Spleen (tissue), 11 donors: ENCODE data around the gene RORB. TPM values are rescaled to one million over a fixed set of nuclear protein-coding genes. Genes with fewer than 3 reads are reported as not detected.

Source experiments
- DNase-seq: peaks from one replicate; pipeline ENCODE4 v3.0.0-alpha.2; 2020
- H3K27ac ChIP-seq, 8 donors: fragments of 200-600 bp; sonication (generic) in 7 of 8; 1 replicate in 4 of 8; 2 replicates in 4 of 8; pipeline versions ENCODE4 v1.5.0 to v1.8.0; 2016 to 2021; ENCODE audit warnings: inconsistent platforms in 4 of 8, mild to moderate bottlenecking in 4 of 8, moderate library complexity in 1 of 8
- H3K27me3 ChIP-seq, 7 donors: fragments of 200-600 bp; sonication (generic) in 6 of 7; replicated peaks in 1 of 7; 1 replicate in 4 of 7; 2 replicates in 3 of 7; pipeline versions ENCODE4 v1.5.0 to v1.8.0; 2016 to 2021; ENCODE audit warnings: inconsistent platforms in 3 of 7, mild to moderate bottlenecking in 1 of 7
- H3K36me3 ChIP-seq, 6 donors: fragments of 200-600 bp; sonication (generic) in 5 of 6; 1 replicate in 4 of 6; 2 replicates in 2 of 6; pipeline versions ENCODE4 v1.5.0 to v1.8.0; 2016 to 2021; ENCODE audit warnings: inconsistent platforms in 2 of 6
- H3K4me1 ChIP-seq, 6 donors: fragments of 200-600 bp; sonication (generic) in 5 of 6; 1 replicate in 3 of 6; 2 replicates in 3 of 6; pipeline versions ENCODE4 v1.5.0 to v1.8.0; 2016 to 2021; ENCODE audit warnings: inconsistent platforms in 3 of 6
- H3K4me3 ChIP-seq, 8 donors: fragments of 200-600 bp; sonication (generic) in 7 of 8; 1 replicate in 4 of 8; 2 replicates in 4 of 8; pipeline versions ENCODE4 v1.5.0 to v1.8.0; 2016 to 2021; ENCODE audit warnings: inconsistent platforms in 4 of 8, mild to moderate bottlenecking in 4 of 8, moderate library complexity in 2 of 8
- H3K9me3 ChIP-seq, 8 donors: fragments of 200-600 bp; sonication (generic) in 7 of 8; 1 replicate in 4 of 8; 2 replicates in 4 of 8; pipeline versions ENCODE4 v1.5.0 to v1.8.0; 2016 to 2021; ENCODE audit warnings: inconsistent platforms in 4 of 8
- CTCF ChIP-seq, 11 experiments: fragments of 200-600 bp in 7 of 11; fragments of 450-650 bp in 4 of 11; sonication (generic) in 4 of 11; IDR thresholded peaks in 8 of 11; conservative IDR thresholded peaks in 3 of 11; 1 replicate in 7 of 11; 2 replicates in 4 of 11; pipeline versions ENCODE4 v1.4.0 to v1.8.0; 2016 to 2021; ENCODE audit warnings: antibody characterized with exemption in 11 of 11, inconsistent platforms in 4 of 11, mild to moderate bottlenecking in 1 of 11
- POLR2A ChIP-seq, 3 donors: fragments of 450-650 bp; IDR thresholded peaks; one replicate each; pipeline ENCODE4 v1.5.1; 2017; ENCODE audit warnings: antibody characterized with exemption in 3 of 3, mild to moderate bottlenecking in 1 of 3
- POLR2AphosphoS5 ChIP-seq, 3 donors: sonication (generic); formaldehyde crosslinking; IDR thresholded peaks; one replicate each; pipeline ENCODE4 v1.5.1; 2017; ENCODE audit warnings: antibody characterized with exemption in 3 of 3
- WGBS, 5 donors: extraction: QIAGEN DNeasy Blood & Tissue Kit in 3 of 5; methylation state at CpG; one replicate each; pipeline versions ENCODE4 v1.1.5 to v1.1.7; 2013 to 2018; 5-methylcytosine and 5-hydroxymethylcytosine counted together
- intact Hi-C: fragments of 100-400 bp; cut with DNase I; formaldehyde crosslinking; loops from one replicate; pipeline ENCODE4 v1.15.0; 2023; ENCODE audit warnings: low total_unique reads
- polyA plus RNA-seq, 3 donors: library from polyadenylated mRNA; stranded (reverse); fragments of 200-250 nt; gene quantifications; one replicate each; pipeline ENCODE4 v1.2.1, GENCODE V29; 2013
- total RNA-seq, 7 donors: library from RNA; depleted of rRNA in 3 of 7; stranded (reverse); fragments of >200 nt in 3 of 7; fragmentation: NEBNext Ultra II Directional in 4 of 7; extraction: Animal tissue kit (Norgen Biotek cat#: 25700) in 4 of 7; gene quantifications; one replicate each; pipeline versions ENCODE4 v1.1.0 to v1.2.1, GENCODE V29; 2016 to 2021
- donor health status: healthy with polysubstance abuse.
- donor health status: DM: no; HTN: no; CAD: no; lungs with moderate emphysema.
- donor health status: DM: no; HTN: no; CAD: no.
- donor health status: Bipolar disorder and iron deficiency.
- donor health status: healthy.
- donor health status: DM: no; HTN: no; CAD: no.
- donor health status: DM: yes; HTN: yes; CAD: no.

Gene RORB
- total and polyA plus RNA-seq, 10 donors, result 0.02 to 0.18 (median 0.09) TPM; not detected in 2

- DNase-seq, result no peak
- H3K36me3 ChIP-seq, result no peaks in the 10 kb centered on the region
- no peaks in the 10 kb centered on the region for H3K9me3 ChIP-seq
- no peaks in the 10 kb centered on the region for H3K27me3 ChIP-seq
- no peaks in the 10 kb centered on the region for H3K4me1 ChIP-seq
- TF ChIP-seq CTCF (IDR thresholded peaks at IDR 0.05 in 8 of 11, conservative IDR thresholded peaks at IDR 0.05 in 3 of 11), result no peak
- no peak for TF ChIP-seq POLR2AphosphoS5 (IDR thresholded peaks at IDR 0.05)
- TF ChIP-seq POLR2A (IDR thresholded peaks at IDR 0.05), result no peak
- 69 to 76% (median 72%) methylated on average over 4 of the region's 4 CpGs for WGBS, 5 donors
- intact Hi-C loops, result no loop called here
- no peak overlapping the region for H3K27ac ChIP-seq
- no peak overlapping the region for H3K4me3 ChIP-seq
Observed at GRCh38 chr9:74458832-74459231, 38.3 kb upstream of the RORB start.

GRCh38 chr9:74463825-74464224, 33.3 kb upstream of the RORB start:
- Histone ChIP-seq H3K36me3 (no peaks in the 10 kb centered on the region), H3K4me1 (no peaks in the 10 kb centered on the region), H3K4me3 (no peak overlapping the region), H3K9me3 (no peaks in the 10 kb centered on the region), H3K27me3 (no peaks in the 10 kb centered on the region), H3K27ac (no peak overlapping the region)
- intact Hi-C loops, result no loop called here
- TF ChIP-seq POLR2AphosphoS5 (IDR thresholded peaks at IDR 0.05), result no peak
- TF ChIP-seq POLR2A (IDR thresholded peaks at IDR 0.05), result no peak
- no peak for TF ChIP-seq CTCF (IDR thresholded peaks at IDR 0.05 in 8 of 11, conservative IDR thresholded peaks at IDR 0.05 in 3 of 11)
- WGBS, 5 donors, result 32 to 59% (median 55%) methylated on average over 1 of the region's 1 CpG
- no peak for DNase-seq

- WGBS, 5 donors, result 75 to 86% (median 81%) methylated on average over 6 of the region's 6 CpGs
- no peaks in the 10 kb centered on the region for H3K4me1 ChIP-seq
- TF ChIP-seq POLR2AphosphoS5 (IDR thresholded peaks at IDR 0.05) (no peak), POLR2A (IDR thresholded peaks at IDR 0.05) (no peak), CTCF (IDR thresholded peaks at IDR 0.05 in 8 of 11, conservative IDR thresholded peaks at IDR 0.05 in 3 of 11) (no peak)
- H3K4me3 ChIP-seq, result no peak overlapping the region
- peaks cover 0 to 10% (median 0%) of the 10 kb centered on the region in 8 donors for H3K9me3 ChIP-seq
- H3K27ac ChIP-seq, result no peak overlapping the region
- intact Hi-C loops, result no loop called here
- H3K27me3 ChIP-seq, result no peaks in the 10 kb centered on the region
- no peak for DNase-seq
- H3K36me3 ChIP-seq, result no peaks in the 10 kb centered on the region
Observed at GRCh38 chr9:74478606-74479005, 18.5 kb upstream of the RORB start.

GRCh38 chr9:74479711-74480110, 17.4 kb upstream of the RORB start:
- TF ChIP-seq POLR2A (IDR thresholded peaks at IDR 0.05) (no peak), POLR2AphosphoS5 (IDR thresholded peaks at IDR 0.05) (no peak)
- DNase-seq, result no peak
- WGBS, 5 donors, result 59 to 93% (median 72%) methylated on average over 1 of the region's 1 CpG
- Histone ChIP-seq H3K27me3 (no peaks in the 10 kb centered on the region), H3K4me1 (no peaks in the 10 kb centered on the region), H3K27ac (no peak overlapping the region), H3K9me3 (peaks cover 0 to 10% (median 0%) of the 10 kb centered on the region in 8 donors), H3K36me3 (no peaks in the 10 kb centered on the region), H3K4me3 (no peak overlapping the region)
- intact Hi-C loops, result no loop called here

- no peak for DNase-seq
- WGBS, 5 donors, result 91 to 100% (median 96%) methylated on average over 1 of the region's 1 CpG
- H3K36me3 ChIP-seq, result no peaks in the 10 kb centered on the region
- no peak overlapping the region for H3K27ac ChIP-seq
- no peaks in the 10 kb centered on the region for H3K9me3 ChIP-seq
- no peaks in the 10 kb centered on the region for H3K4me1 ChIP-seq
- H3K27me3 ChIP-seq, result peaks cover 0 to 9% (median 0%) of the 10 kb centered on the region in 7 donors
- intact Hi-C loops, result no loop called here
- TF ChIP-seq POLR2AphosphoS5 (IDR thresholded peaks at IDR 0.05), result no peak
- TF ChIP-seq CTCF (IDR thresholded peaks at IDR 0.05 in 8 of 11, conservative IDR thresholded peaks at IDR 0.05 in 3 of 11), result no peak
- no peak for TF ChIP-seq POLR2A (IDR thresholded peaks at IDR 0.05)
- H3K4me3 ChIP-seq, result no peak overlapping the region
Observed at GRCh38 chr9:74487395-74487794, 9.7 kb upstream of the RORB start.
